NB4 (cell line): ENCODE results near the gene CXCL6.

Experiments
- MYC ChIP-seq: IDR thresholded peaks from 2 replicates; pipeline ENCODE4 v1.6.1; 2011; ENCODE audit warnings: low read depth, low read length
- POLR2A ChIP-seq: IDR thresholded peaks from 2 replicates; pipeline ENCODE4 v1.6.1; 2011; ENCODE audit warnings: mild to moderate bottlenecking; ENCODE audit not compliant: insufficient read length; ENCODE audit errors: extremely low read depth
- TF ChIP-seq, protein P1 (sequence below): IDR thresholded peaks from one replicate; pipeline ENCODE4 v1.5.1; 2012; ENCODE audit warnings: low read depth, low read length
- TF ChIP-seq, protein P2 (sequence below): IDR thresholded peaks from 2 replicates; pipeline ENCODE4 v1.6.1; 2011; ENCODE audit warnings: low read depth, low read length

DNA sequence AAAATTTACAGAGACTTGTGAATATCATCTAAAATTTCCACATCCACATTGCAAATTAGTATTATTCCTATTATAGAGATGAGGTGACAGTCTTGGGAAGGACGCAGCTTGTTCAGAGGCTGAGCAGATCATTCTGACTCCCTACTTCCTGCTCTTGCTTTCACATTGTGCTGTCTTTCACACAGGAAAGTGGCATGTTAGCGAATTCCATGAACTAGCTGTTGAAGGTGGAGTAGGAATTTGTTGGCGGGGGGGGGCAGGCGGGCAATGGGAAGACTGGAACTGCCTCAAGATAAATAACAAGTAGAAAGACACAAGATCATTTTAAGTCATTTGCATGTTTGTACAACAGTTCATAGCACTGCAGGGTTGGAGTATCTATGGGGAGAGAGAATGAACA lies 18.9 kb downstream of the CXCL6 start:
- TF ChIP-seq, protein P1, sequence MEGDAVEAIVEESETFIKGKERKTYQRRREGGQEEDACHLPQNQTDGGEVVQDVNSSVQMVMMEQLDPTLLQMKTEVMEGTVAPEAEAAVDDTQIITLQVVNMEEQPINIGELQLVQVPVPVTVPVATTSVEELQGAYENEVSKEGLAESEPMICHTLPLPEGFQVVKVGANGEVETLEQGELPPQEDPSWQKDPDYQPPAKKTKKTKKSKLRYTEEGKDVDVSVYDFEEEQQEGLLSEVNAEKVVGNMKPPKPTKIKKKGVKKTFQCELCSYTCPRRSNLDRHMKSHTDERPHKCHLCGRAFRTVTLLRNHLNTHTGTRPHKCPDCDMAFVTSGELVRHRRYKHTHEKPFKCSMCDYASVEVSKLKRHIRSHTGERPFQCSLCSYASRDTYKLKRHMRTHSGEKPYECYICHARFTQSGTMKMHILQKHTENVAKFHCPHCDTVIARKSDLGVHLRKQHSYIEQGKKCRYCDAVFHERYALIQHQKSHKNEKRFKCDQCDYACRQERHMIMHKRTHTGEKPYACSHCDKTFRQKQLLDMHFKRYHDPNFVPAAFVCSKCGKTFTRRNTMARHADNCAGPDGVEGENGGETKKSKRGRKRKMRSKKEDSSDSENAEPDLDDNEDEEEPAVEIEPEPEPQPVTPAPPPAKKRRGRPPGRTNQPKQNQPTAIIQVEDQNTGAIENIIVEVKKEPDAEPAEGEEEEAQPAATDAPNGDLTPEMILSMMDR: no peak
- no peak for TF ChIP-seq MYC
- no peak for TF ChIP-seq POLR2A
- TF ChIP-seq, protein P2, sequence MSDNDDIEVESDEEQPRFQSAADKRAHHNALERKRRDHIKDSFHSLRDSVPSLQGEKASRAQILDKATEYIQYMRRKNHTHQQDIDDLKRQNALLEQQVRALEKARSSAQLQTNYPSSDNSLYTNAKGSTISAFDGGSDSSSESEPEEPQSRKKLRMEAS: no peak
